ENCODE data around the gene FBXW7. TPM values are rescaled to one million over a fixed set of nuclear protein-coding genes. Genes with fewer than 3 reads are reported as not detected.

The FBXW7 gene
- total RNA-seq, 1 donor from 2014 or later, result 47.2 TPM

DNA sequence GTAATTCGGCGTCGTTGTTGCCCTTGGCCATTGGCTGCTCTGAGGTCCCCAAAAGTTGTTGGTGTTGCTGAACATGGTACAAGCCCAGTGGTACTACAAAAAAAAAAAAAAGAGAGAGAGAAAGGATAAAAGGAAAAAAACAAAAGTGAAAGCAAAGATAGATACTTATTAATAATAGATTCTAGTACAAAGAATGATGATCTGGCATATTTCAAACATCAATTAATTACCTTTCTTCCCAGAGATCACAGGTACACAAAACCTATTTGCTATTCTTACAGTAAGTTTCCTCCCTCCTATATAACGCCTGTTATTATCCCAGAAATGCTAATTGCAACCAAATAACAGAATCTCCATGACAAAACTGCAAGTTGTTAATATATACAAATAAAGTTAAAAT lies 188.9 kb downstream of the FBXW7 start:
- Histone ChIP-seq H3K4me3 (no peak overlapping the region), H3K27me3 (no peaks in the 10 kb centered on the region), H3K4me1 (no peaks in the 10 kb centered on the region), H3K9me3 (no peaks in the 10 kb centered on the region), H3K27ac (no peak overlapping the region), H3K36me3 (peaks cover 14% of the 10 kb centered on the region)
- DNase-seq, result no peak
- no peak for ATAC-seq
- intact Hi-C loops (cut with DNase I), result no loop called here
- TF ChIP-seq CTCF (IDR thresholded peaks at IDR 0.05), result no peak

GRCh38 chr4:152346526-152346925 lies 189.4 kb downstream of the FBXW7 start:
- no peak for ATAC-seq
- Histone ChIP-seq H3K9me3 (no peaks in the 10 kb centered on the region), H3K36me3 (peaks cover 14% of the 10 kb centered on the region), H3K4me1 (no peaks in the 10 kb centered on the region), H3K4me3 (no peak overlapping the region), H3K27ac (no peak overlapping the region), H3K27me3 (no peaks in the 10 kb centered on the region)
- no peak for DNase-seq
- intact Hi-C loops (cut with DNase I), result no loop called here
- TF ChIP-seq CTCF (IDR thresholded peaks at IDR 0.05), result no peak

GRCh38 chr4:152344001-152344400 lies 191.9 kb downstream of the FBXW7 start:
- Histone ChIP-seq H3K9me3 (no peaks in the 10 kb centered on the region), H3K4me3 (no peak overlapping the region), H3K36me3 (peaks cover 19% of the 10 kb centered on the region), H3K27me3 (no peaks in the 10 kb centered on the region), H3K4me1 (no peaks in the 10 kb centered on the region), H3K27ac (no peak overlapping the region)
- no peak for ATAC-seq
- intact Hi-C loops (cut with DNase I), result no loop called here
- no peak for DNase-seq
- TF ChIP-seq CTCF (IDR thresholded peaks at IDR 0.05), result no peak

DNA sequence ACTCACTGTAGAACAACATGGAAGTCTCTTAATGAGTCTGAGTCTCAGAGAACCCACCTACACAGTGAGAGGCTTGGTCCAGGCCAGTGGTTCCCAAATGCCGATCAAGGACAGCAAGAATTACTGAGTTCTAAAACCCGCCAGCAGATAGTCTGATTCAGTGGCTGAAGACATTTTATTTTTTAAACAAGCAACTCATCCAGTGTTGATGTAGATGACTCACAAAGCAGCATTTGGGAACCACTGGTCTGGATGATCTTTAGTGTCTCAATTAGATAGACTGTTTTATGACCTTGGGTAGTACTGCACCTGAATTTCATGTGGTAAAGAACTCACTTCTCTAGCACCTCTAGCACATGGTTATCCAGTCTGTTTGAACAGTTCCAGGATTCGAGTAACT lies 193.6 kb downstream of the FBXW7 start:
- no peaks in the 10 kb centered on the region for H3K27me3 ChIP-seq
- no peaks in the 10 kb centered on the region for H3K9me3 ChIP-seq
- H3K27ac ChIP-seq, result no peak overlapping the region
- no peak for TF ChIP-seq CTCF (IDR thresholded peaks at IDR 0.05)
- no peak for ATAC-seq
- H3K4me3 ChIP-seq, result no peak overlapping the region
- intact Hi-C loops (cut with DNase I), result no loop called here
- no peaks in the 10 kb centered on the region for H3K4me1 ChIP-seq
- H3K36me3 ChIP-seq, result peaks cover 26% of the 10 kb centered on the region
- DNase-seq, result no peak

DNA sequence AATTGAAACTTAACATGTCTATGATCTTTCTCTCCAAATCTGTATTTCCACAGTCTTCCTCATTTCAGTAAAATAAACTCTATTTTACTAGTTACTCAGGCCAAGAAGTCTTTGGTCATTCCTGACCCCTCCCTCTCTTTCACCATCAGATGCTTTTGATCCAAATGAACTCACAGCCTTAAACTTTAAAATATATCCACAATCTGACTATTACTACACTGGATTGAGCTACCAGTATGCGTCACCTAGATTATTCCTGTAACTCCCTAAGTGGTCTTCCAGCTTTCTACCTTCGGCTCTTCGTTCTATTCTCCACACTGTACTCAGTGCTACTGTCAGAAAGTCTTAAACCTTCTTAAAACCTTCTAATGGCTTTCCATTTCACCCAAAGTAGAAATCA lies 195.1 kb downstream of the FBXW7 start:
- no peak for TF ChIP-seq CTCF (IDR thresholded peaks at IDR 0.05)
- Histone ChIP-seq H3K36me3 (peaks cover 14% of the 10 kb centered on the region), H3K4me1 (no peaks in the 10 kb centered on the region), H3K27ac (no peak overlapping the region), H3K9me3 (no peaks in the 10 kb centered on the region), H3K4me3 (no peak overlapping the region), H3K27me3 (no peaks in the 10 kb centered on the region)
- DNase-seq (no peak), ATAC-seq (no peak)
- intact Hi-C loops (cut with DNase I), result no loop called here

- DNase-seq (no peak), ATAC-seq (no peak)
- Histone ChIP-seq H3K27me3 (no peaks in the 10 kb centered on the region), H3K4me3 (no peak overlapping the region), H3K36me3 (peaks cover 12% of the 10 kb centered on the region), H3K27ac (no peak overlapping the region), H3K9me3 (no peaks in the 10 kb centered on the region), H3K4me1 (no peaks in the 10 kb centered on the region)
- TF ChIP-seq CTCF (IDR thresholded peaks at IDR 0.05), result no peak
- intact Hi-C loops (cut with DNase I), result no loop called here
Observed at GRCh38 chr4:152339576-152339975, 196.3 kb downstream of the FBXW7 start.

Data from upper lobe of right lung (tissue), 1 donor.